MG63 (cell line): Measurements from ENCODE around the gene RPS17. TPM values are rescaled to one million over a fixed set of nuclear protein-coding genes. Genes with fewer than 3 reads are reported as not detected.
"Not testable (repeated sequence)": the region's sequence is repeated elsewhere in the genome, so short reads cannot be mapped to it uniquely, and the experiment has no call there.

Experiments
- DNase-seq: peaks from one replicate; pipeline ENCODE4 v3.0.0-alpha.2; 2020
- H3K27me3 ChIP-seq: fragments of 250-450 bp; sonication (Bioruptor Pico); 2 replicates; pipeline ENCODE4 v1.5.1; 2020; ENCODE audit warnings: mild to moderate bottlenecking, moderate library complexity
- H3K36me3 ChIP-seq: fragments of 250-450 bp; sonication (Bioruptor Pico); 2 replicates; pipeline ENCODE4 v1.5.1; 2020; ENCODE audit warnings: mild to moderate bottlenecking, moderate library complexity
- H3K4me3 ChIP-seq: fragments of 250-450 bp; sonication (Bioruptor Pico); 2 replicates; pipeline ENCODE4 v1.5.1; 2020; ENCODE audit warnings: mild to moderate bottlenecking, moderate library complexity
- H3K9me3 ChIP-seq: fragments of 250-450 bp; sonication (Bioruptor Pico); 2 replicates; pipeline ENCODE4 v1.5.1; 2020; ENCODE audit warnings: mild to moderate bottlenecking, moderate library complexity
- total RNA-seq: library from RNA; depleted of rRNA; stranded (reverse); fragments of >200 nt; shearing (Covaris generic); gene quantifications from 2 replicates; pipeline ENCODE4 v1.2.3, GENCODE V29; 2014; ENCODE audit warnings: low replicate concordance

RPS17 gene
- total RNA-seq, 1 experiment from 2014 or later = 4,857 TPM

- not testable (repeated sequence) for DNase-seq
- peaks cover 68% of the 10 kb centered on the region for H3K36me3 ChIP-seq
Observed at GRCh38 chr15:82535151-82535550, 5.1 kb downstream of the RPS17 start.

GRCh38 chr15:82534457-82534861 lies 5.8 kb downstream of the RPS17 start:
- H3K27me3 ChIP-seq, DNase-seq, H3K9me3 ChIP-seq, H3K4me3 ChIP-seq: not testable (repeated sequence)
- H3K36me3 ChIP-seq = peaks cover 61% of the 10 kb centered on the region

More at GRCh38 chr15:82535151-82535550, 5.1 kb downstream of the RPS17 start:
- H3K27me3 ChIP-seq, H3K4me3 ChIP-seq, H3K9me3 ChIP-seq: not testable (repeated sequence)

- no peaks in the 10 kb centered on the region for H3K27me3 ChIP-seq
- DNase-seq = no peak
- peaks cover 54% of the 10 kb centered on the region for H3K36me3 ChIP-seq
- no peaks in the 10 kb centered on the region for H3K9me3 ChIP-seq
- no peak overlapping the region for H3K4me3 ChIP-seq
Observed at GRCh38 chr15:82533801-82534200, 6.5 kb downstream of the RPS17 start.

- Histone ChIP-seq H3K27me3 (no peaks in the 10 kb centered on the region), H3K9me3 (no peaks in the 10 kb centered on the region), H3K4me3 (no peak overlapping the region), H3K36me3 (peaks cover 47% of the 10 kb centered on the region)
- DNase-seq = no peak
Observed at GRCh38 chr15:82532991-82533481, 7.2 kb downstream of the RPS17 start.

- no peak for DNase-seq
- Histone ChIP-seq H3K36me3 (peaks cover 41% of the 10 kb centered on the region), H3K27me3 (no peaks in the 10 kb centered on the region), H3K9me3 (no peaks in the 10 kb centered on the region), H3K4me3 (no peak overlapping the region)
Observed at GRCh38 chr15:82532383-82532990, 7.8 kb downstream of the RPS17 start.

- no peaks in the 10 kb centered on the region for H3K9me3 ChIP-seq
- H3K36me3 ChIP-seq = peaks cover 34% of the 10 kb centered on the region
- H3K4me3 ChIP-seq = no peak overlapping the region
- no peak for DNase-seq
- H3K27me3 ChIP-seq = no peaks in the 10 kb centered on the region
Observed at GRCh38 chr15:82531496-82532382, 8.5 kb downstream of the RPS17 start.

GRCh38 chr15:82530606-82531379 lies 9.5 kb downstream of the RPS17 start:
- H3K27me3 ChIP-seq = no peaks in the 10 kb centered on the region
- H3K36me3 ChIP-seq = peaks cover 24% of the 10 kb centered on the region
- DNase-seq = peak; percentile 48
- no peak overlapping the region for H3K4me3 ChIP-seq
- H3K9me3 ChIP-seq = no peaks in the 10 kb centered on the region

GRCh38 chr15:82530006-82530405 lies 10.3 kb downstream of the RPS17 start:
- H3K9me3 ChIP-seq = no peaks in the 10 kb centered on the region
- H3K36me3 ChIP-seq = peaks cover 16% of the 10 kb centered on the region
- no peak overlapping the region for H3K4me3 ChIP-seq
- DNase-seq = no peak
- no peaks in the 10 kb centered on the region for H3K27me3 ChIP-seq

GRCh38 chr15:82513587-82513986 lies 26.7 kb downstream of the RPS17 start:
- DNase-seq, H3K4me3 ChIP-seq, H3K36me3 ChIP-seq: not testable (repeated sequence)

GRCh38 chr15:82507693-82508092 lies 32.6 kb downstream of the RPS17 start:
- H3K36me3 ChIP-seq, DNase-seq, H3K27me3 ChIP-seq, H3K4me3 ChIP-seq, H3K9me3 ChIP-seq: not testable (repeated sequence)

More at GRCh38 chr15:82513587-82513986, 26.7 kb downstream of the RPS17 start:
- H3K27me3 ChIP-seq, H3K9me3 ChIP-seq: not testable (repeated sequence)

GRCh38 chr15:82507087-82507486 lies 33.2 kb downstream of the RPS17 start:
- not testable (repeated sequence) for H3K4me3 ChIP-seq, H3K9me3 ChIP-seq, DNase-seq, H3K36me3 ChIP-seq, H3K27me3 ChIP-seq

GRCh38 chr15:82505842-82506241 lies 34.4 kb downstream of the RPS17 start:
- DNase-seq, H3K27me3 ChIP-seq, H3K36me3 ChIP-seq, H3K4me3 ChIP-seq, H3K9me3 ChIP-seq: not testable (repeated sequence)

GRCh38 chr15:82504074-82504473 lies 36.2 kb downstream of the RPS17 start:
- H3K9me3 ChIP-seq, DNase-seq, H3K36me3 ChIP-seq, H3K4me3 ChIP-seq, H3K27me3 ChIP-seq: not testable (repeated sequence)

- H3K9me3 ChIP-seq, DNase-seq, H3K36me3 ChIP-seq, H3K27me3 ChIP-seq, H3K4me3 ChIP-seq: not testable (repeated sequence)
Observed at GRCh38 chr15:82502700-82503339, 37.4 kb downstream of the RPS17 start.

GRCh38 chr15:82500772-82501171 lies 39.5 kb downstream of the RPS17 start:
- not testable (repeated sequence) for DNase-seq, H3K27me3 ChIP-seq, H3K4me3 ChIP-seq, H3K36me3 ChIP-seq, H3K9me3 ChIP-seq

- H3K4me3 ChIP-seq, DNase-seq, H3K36me3 ChIP-seq, H3K9me3 ChIP-seq, H3K27me3 ChIP-seq: not testable (repeated sequence)
Observed at GRCh38 chr15:82497978-82498377, 42.3 kb downstream of the RPS17 start.

- not testable (repeated sequence) for H3K4me3 ChIP-seq, H3K27me3 ChIP-seq, H3K9me3 ChIP-seq, DNase-seq, H3K36me3 ChIP-seq
Observed at GRCh38 chr15:82488250-82488649, 52.0 kb downstream of the RPS17 start.
